Kidney tubule cell (primary cell): ENCODE results near the gene PCDHGB3.

Experiments used
- DNase-seq: peaks from one replicate; pipeline ENCODE4 v3.0.0-alpha.2; 2018; ENCODE audit warnings: low spot score

The PCDHGB3 gene

GRCh38 chr5:141419074-141419880 lies 49.2 kb downstream of the PCDHGB3 start:
- DNase-seq: no peak

GRCh38 chr5:141420855-141421488 lies 50.9 kb downstream of the PCDHGB3 start, which contains the start of gene PCDHGA11:
Gene PCDHGA11, plus strand, starts transcription at chr5:141421051. Its CDS starts 177 bp downstream, at chr5:141421228.
- peak; percentile 56 for DNase-seq

DNA sequence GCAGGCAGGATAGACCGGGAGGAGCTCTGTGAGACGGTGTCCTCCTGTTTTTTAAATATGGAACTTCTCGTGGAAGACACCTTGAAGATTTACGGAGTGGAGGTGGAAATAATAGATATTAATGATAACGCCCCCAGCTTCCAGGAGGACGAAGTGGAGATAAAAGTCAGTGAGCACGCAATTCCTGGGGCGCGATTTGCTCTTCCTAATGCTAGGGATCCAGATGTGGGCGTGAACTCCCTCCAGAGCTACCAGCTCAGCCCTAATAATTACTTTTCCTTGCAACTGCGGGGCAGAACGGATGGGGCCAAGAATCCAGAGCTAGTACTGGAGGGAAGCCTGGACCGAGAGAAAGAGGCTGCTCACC lies 51.4 kb downstream of the PCDHGB3 start:
- no peak for DNase-seq
